A673 (cell line): Measurements from ENCODE around the gene SDR42E1. TPM values are rescaled to one million over a fixed set of nuclear protein-coding genes. Genes with fewer than 3 reads are reported as not detected.

ENCODE experiments used
- BruUV-seq: library from RNA; stranded (reverse); fragments of 400-500 nt; replicated peaks from 2 replicates; lab custom pipeline; 2021; lab: Mats Ljungman, UMichigan
- CTCF ChIA-PET: fragments of 300-600 bp; sonication (Branson Sonifier 250); formaldehyde crosslinking; loops from one replicate; lab custom pipeline; 2022; ENCODE audit warnings: antibody characterized with exemption; lab: Charles Lee
- POLR2A ChIA-PET: fragments of 300-600 bp; sonication (Branson Sonifier 250); formaldehyde crosslinking; loops from one replicate; lab custom pipeline; 2022; ENCODE audit warnings: antibody characterized with exemption; ENCODE audit not compliant: low non-redundant PET; lab: Charles Lee
- DNase-seq: peaks from one replicate; pipeline ENCODE4 v3.0.0-alpha.2; 2015; ENCODE audit warnings: low spot score
- H3K27ac ChIP-seq: fragments of 200-600 bp; sonication (generic); 2 replicates; pipeline ENCODE4 v1.5.1; 2016; ENCODE audit warnings: mixed run types, low read depth, mild to moderate bottlenecking, mixed read lengths, antibody characterized with exemption, low read length; ENCODE audit not compliant: poor library complexity, severe bottlenecking
- H3K27me3 ChIP-seq: fragments of 200-600 bp; sonication (generic); replicated peaks from 2 replicates; pipeline ENCODE4 v1.6.1; 2017; ENCODE audit warnings: mixed run types, low read depth, mild to moderate bottlenecking, mixed read lengths, antibody characterized with exemption, low read length; ENCODE audit not compliant: insufficient read depth, poor library complexity
- H3K36me3 ChIP-seq: fragments of 200-600 bp; sonication (generic); 2 replicates; pipeline ENCODE4 v1.6.1; 2016; ENCODE audit warnings: mixed run types, mild to moderate bottlenecking, mixed read lengths, antibody characterized with exemption, low read length; ENCODE audit not compliant: insufficient read depth, poor library complexity, severe bottlenecking
- H3K4me1 ChIP-seq: fragments of 200-600 bp; sonication (generic); 2 replicates; pipeline ENCODE4 v1.6.1; 2017; ENCODE audit warnings: mixed run types, mild to moderate bottlenecking, mixed read lengths, antibody characterized with exemption, low read length; ENCODE audit not compliant: insufficient read depth, poor library complexity, severe bottlenecking
- H3K4me3 ChIP-seq: fragments of 200-600 bp; sonication (generic); 2 replicates; pipeline ENCODE4 v1.5.1; 2016; ENCODE audit warnings: low read depth, mixed run types, mild to moderate bottlenecking, mixed read lengths, low read length; ENCODE audit not compliant: poor library complexity, severe bottlenecking
- H3K9me3 ChIP-seq: fragments of 200-600 bp; sonication (generic); 2 replicates; pipeline ENCODE4 v1.6.1; 2016; ENCODE audit warnings: mixed run types, low read depth, mild to moderate bottlenecking, mixed read lengths, antibody characterized with exemption, low read length; ENCODE audit not compliant: poor library complexity, severe bottlenecking
- EZH2 ChIP-seq: fragments of 200-600 bp; sonication (generic); IDR thresholded peaks from 2 replicates; pipeline ENCODE4 v1.6.1; 2017; ENCODE audit warnings: borderline replicate concordance, low read depth, mild to moderate bottlenecking, mixed read lengths, antibody characterized with exemption, low read length; ENCODE audit not compliant: poor library complexity, severe bottlenecking
- intact Hi-C: fragments of 100-400 bp; cut with micrococcal nuclease; formaldehyde crosslinking; loops from one replicate; pipeline ENCODE4 v1.10.0; 2022; ENCODE audit not compliant: unreplicated experiment
- total RNA-seq: library from RNA; stranded (reverse); gene quantifications from 2 replicates; pipeline ENCODE4 v1.2.3, GENCODE V29; 2021
- TF ChIP-seq, protein P1 (sequence below): fragments of 300-800, 200-600 bp; sonication (generic); conservative IDR thresholded peaks from 2 replicates; pipeline ENCODE4 v1.5.1; 2017; ENCODE audit warnings: low read depth, mild to moderate bottlenecking, antibody characterized with exemption, low read length, moderate library complexity, mixed read lengths

Gene SDR42E1
- total RNA-seq, 1 experiment from 2014 or later, result not detected

DNA sequence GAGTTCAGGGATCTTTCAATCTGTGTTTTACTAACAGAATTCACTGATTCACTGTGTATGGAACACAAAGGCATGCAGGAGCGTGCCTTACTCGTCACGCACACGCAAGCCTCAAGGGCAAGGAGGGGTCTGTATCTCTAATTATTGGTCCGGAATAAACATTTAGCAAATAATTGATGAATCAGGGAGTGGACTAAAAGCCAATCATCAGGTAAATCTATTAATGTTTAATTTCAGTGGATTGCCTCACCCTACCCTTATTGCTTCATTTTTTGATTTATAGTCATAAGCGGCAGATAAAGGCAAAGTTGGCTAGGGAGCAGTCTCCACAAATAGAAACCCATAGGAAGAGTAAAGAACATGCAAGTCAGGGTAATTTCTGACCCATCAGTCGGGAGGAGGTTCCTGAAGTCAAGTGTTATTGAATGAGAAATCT is 16.4 kb upstream of the SDR42E1 start:
- DNase-seq, result no peak
- CTCF ChIA-PET, result no interaction called here
- H3K27ac ChIP-seq, result no peak overlapping the region
- no TSS peak for BruUV-seq
- POLR2A ChIA-PET, result no interaction called here
- no peaks in the 10 kb centered on the region for H3K27me3 ChIP-seq
- no peak overlapping the region for H3K4me3 ChIP-seq
- no peak for TF ChIP-seq EZH2
- TF ChIP-seq, protein P1, sequence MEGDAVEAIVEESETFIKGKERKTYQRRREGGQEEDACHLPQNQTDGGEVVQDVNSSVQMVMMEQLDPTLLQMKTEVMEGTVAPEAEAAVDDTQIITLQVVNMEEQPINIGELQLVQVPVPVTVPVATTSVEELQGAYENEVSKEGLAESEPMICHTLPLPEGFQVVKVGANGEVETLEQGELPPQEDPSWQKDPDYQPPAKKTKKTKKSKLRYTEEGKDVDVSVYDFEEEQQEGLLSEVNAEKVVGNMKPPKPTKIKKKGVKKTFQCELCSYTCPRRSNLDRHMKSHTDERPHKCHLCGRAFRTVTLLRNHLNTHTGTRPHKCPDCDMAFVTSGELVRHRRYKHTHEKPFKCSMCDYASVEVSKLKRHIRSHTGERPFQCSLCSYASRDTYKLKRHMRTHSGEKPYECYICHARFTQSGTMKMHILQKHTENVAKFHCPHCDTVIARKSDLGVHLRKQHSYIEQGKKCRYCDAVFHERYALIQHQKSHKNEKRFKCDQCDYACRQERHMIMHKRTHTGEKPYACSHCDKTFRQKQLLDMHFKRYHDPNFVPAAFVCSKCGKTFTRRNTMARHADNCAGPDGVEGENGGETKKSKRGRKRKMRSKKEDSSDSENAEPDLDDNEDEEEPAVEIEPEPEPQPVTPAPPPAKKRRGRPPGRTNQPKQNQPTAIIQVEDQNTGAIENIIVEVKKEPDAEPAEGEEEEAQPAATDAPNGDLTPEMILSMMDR, result no peak
- H3K36me3 ChIP-seq, result no peaks in the 10 kb centered on the region
- intact Hi-C loops, result no loop called here
- no peaks in the 10 kb centered on the region for H3K9me3 ChIP-seq
- no peaks in the 10 kb centered on the region for H3K4me1 ChIP-seq

DNA sequence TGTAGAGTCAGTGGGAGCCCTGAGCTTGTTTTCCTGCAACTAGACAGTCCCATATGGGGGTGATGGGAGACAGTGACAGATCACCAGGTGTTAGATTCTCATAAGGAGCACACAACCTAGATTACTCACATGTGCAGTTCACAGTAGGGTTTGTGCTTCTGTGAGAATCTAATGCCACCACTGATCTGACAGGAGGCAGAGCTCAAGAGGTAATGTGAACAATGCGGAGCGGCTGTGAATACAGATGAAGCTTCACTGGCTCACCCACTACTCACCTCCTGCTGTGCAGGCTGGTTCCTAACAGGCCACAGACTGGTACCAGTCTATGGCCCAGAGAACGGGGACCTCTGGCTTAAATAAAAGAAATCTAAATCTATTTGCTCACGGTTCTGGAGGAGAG is 13.6 kb upstream of the SDR42E1 start:
- CTCF ChIA-PET, result no interaction called here

DNA sequence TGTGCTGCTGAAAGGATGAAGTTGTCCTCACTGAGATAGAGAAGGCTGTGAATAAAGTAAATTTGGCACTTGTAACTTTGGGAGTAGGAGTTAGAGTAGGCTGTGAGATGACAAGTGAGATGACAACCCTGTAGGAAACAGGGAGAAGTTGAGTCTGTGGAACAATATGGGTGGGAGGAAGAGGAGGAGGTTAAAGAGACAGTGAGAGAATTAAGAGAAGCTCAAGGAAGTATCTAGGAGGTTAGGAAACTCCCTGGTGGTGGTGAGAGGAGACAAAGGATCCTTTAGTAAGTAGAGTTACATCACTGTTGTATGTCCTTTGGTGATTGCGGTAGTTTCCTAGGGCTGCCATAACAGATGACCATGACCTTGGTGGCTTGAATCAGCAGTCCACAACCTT is 13.0 kb upstream of the SDR42E1 start:
- CTCF ChIA-PET, result no interaction called here
- Histone ChIP-seq H3K9me3 (no peaks in the 10 kb centered on the region), H3K4me1 (no peaks in the 10 kb centered on the region), H3K4me3 (no peak overlapping the region), H3K36me3 (no peaks in the 10 kb centered on the region), H3K27ac (no peak overlapping the region), H3K27me3 (peaks cover 5% of the 10 kb centered on the region)
- no peak for DNase-seq
- intact Hi-C loops, result no loop called here
- no peak for TF ChIP-seq EZH2
- TF ChIP-seq, protein P1, result no peak
- no TSS peak for BruUV-seq
- POLR2A ChIA-PET, result no interaction called here

More for the DNA sequence above, 13.6 kb upstream of the SDR42E1 start:
- POLR2A ChIA-PET, result no interaction called here
- DNase-seq, result no peak
- intact Hi-C loops, result no loop called here
- H3K36me3 ChIP-seq, result no peaks in the 10 kb centered on the region
- TF ChIP-seq, protein P1, result no peak
- no peak for TF ChIP-seq EZH2
- H3K27me3 ChIP-seq, result no peaks in the 10 kb centered on the region
- BruUV-seq, result no TSS peak
- no peak overlapping the region for H3K4me3 ChIP-seq
- H3K27ac ChIP-seq, result no peak overlapping the region
- H3K4me1 ChIP-seq, result no peaks in the 10 kb centered on the region
- no peaks in the 10 kb centered on the region for H3K9me3 ChIP-seq
